ENCODE measurements around the gene DCAF7.

- TF ChIP-seq CTCF (IDR thresholded peaks at IDR 0.05) (no peak), POLR2A (IDR thresholded peaks at IDR 0.05) (no peak), EP300 (IDR thresholded peaks at IDR 0.05) (no peak)
These were observed 85.5 kb downstream of the DCAF7 start for GRCh38 chr17:63635787-63636186.
